Psoas muscle (tissue), 8 donors: ENCODE data around the gene LRRC2. TPM values are rescaled to one million over a fixed set of nuclear protein-coding genes. Genes with fewer than 3 reads are reported as not detected.

Experiments
- ATAC-seq, 4 donors: fragments of 200-7000 bp; cut with Tn5 transposase; one replicate each; pipeline ENCODE4 v1.9.1; 2020; ENCODE audit warnings: moderate library complexity in 3 of 4, mild to moderate bottlenecking in 2 of 4
- DNase-seq, 2 donors: peaks; one replicate each; pipeline ENCODE4 v3.0.0-alpha.2; 2020
- H3K27ac ChIP-seq: fragments of 200-600 bp; one replicate; pipeline ENCODE4 v1.8.0; 2022
- H3K27me3 ChIP-seq, 3 donors: fragments of 200-600 bp in 1 of 3; one replicate each; pipeline versions ENCODE4 v1.6.1 to v1.8.0; 2013 to 2022; ENCODE audit warnings: low read length in 2 of 3, mild to moderate bottlenecking in 2 of 3, moderate library complexity in 1 of 3; ENCODE audit not compliant: insufficient read depth in 3 of 3
- H3K36me3 ChIP-seq, 2 donors: fragments of 200-600 bp in 1 of 2; one replicate each; pipeline versions ENCODE4 v1.6.1 to v1.8.0; 2013 to 2022; ENCODE audit warnings: low read depth in 1 of 2, mild to moderate bottlenecking in 1 of 2, moderate library complexity in 1 of 2; ENCODE audit not compliant: insufficient read depth in 1 of 2
- H3K4me1 ChIP-seq: fragments of 200-600 bp; one replicate; pipeline ENCODE4 v1.8.0; 2022
- H3K4me3 ChIP-seq: fragments of 200-600 bp; one replicate; pipeline ENCODE4 v1.8.0; 2022; ENCODE audit warnings: mild to moderate bottlenecking
- H3K9me3 ChIP-seq: fragments of 200-600 bp; one replicate; pipeline ENCODE4 v1.8.0; 2022
- CTCF ChIP-seq: fragments of 200-600 bp; IDR thresholded peaks from one replicate; pipeline ENCODE4 v1.8.0; 2022; ENCODE audit warnings: antibody characterized with exemption
- WGBS, 3 donors: extraction: QIAGEN DNeasy Blood & Tissue Kit; methylation state at CpG; one replicate each; pipeline versions ENCODE4 v1.1.6 to v1.1.7; 2013; 5-methylcytosine and 5-hydroxymethylcytosine counted together
- intact Hi-C, 2 donors: fragments of 100-400 bp; cut with DNase I; formaldehyde crosslinking; loops; one replicate each; pipeline versions ENCODE4 v1.11.0 to v1.14.2; 2022
- polyA plus RNA-seq, 3 donors: library from polyadenylated mRNA; stranded (reverse); fragments of 200-250 nt; gene quantifications; one replicate each; pipeline ENCODE4 v1.2.3, GENCODE V29; 2013
- total RNA-seq, 4 donors: library from RNA; stranded (reverse); fragmentation: NEBNext Ultra II Directional in 2 of 4; extraction: Animal tissue kit (Norgen Biotek cat#: 25700) in 2 of 4; gene quantifications; one replicate each; pipeline versions ENCODE4 v1.2.1 to v1.2.4, GENCODE V29; 2021 to 2023
- donor health status: healthy with polysubstance abuse.
- donor health status: DM: no; HTN: no; CAD: no; lungs with moderate emphysema.
- donor health status: Bipolar disorder and iron deficiency.
- donor health status: healthy.
- donor health status: DM: yes; HTN: yes; CAD: no.
- donor health status: DM: no; HTN: no; CAD: no.
- donor health status: DM: no; HTN: no; CAD: no.
- donor health status: DM: yes; HTN: yes; CAD: no.

Gene LRRC2
- total and polyA plus RNA-seq, 7 donors = 8.3 to 160 (median 65.1) TPM

- H3K36me3 ChIP-seq = peaks cover 0 to 9% of the 10 kb centered on the region in 2 donors
- no peaks in the 10 kb centered on the region for H3K9me3 ChIP-seq
- peak; percentile 66 for TF ChIP-seq CTCF
- WGBS, 3 donors = 14 to 26% (median 17%) methylated on average over 22 of the region's 22 CpGs
- no peaks in the 10 kb centered on the region for H3K27me3 ChIP-seq
- DNase-seq (peak; percentile 88 to 91), ATAC-seq (peak; percentile 88 to 94 (median 91))
- peak overlapping the region; percentile 94 for H3K27ac ChIP-seq
- peak overlapping the region; percentile 58 for H3K4me3 ChIP-seq
- intact Hi-C loops = loop anchor here (1.0 to 5.0 kb wide), 2 partner anchors 70 to 71 kb away; no protein-coding TSS in a partner anchor
- peaks cover 50% of the 10 kb centered on the region for H3K4me1 ChIP-seq
These were observed 7.7 kb downstream of the LRRC2 start for GRCh38 chr3:46558184-46559043.

GRCh38 chr3:46557814-46558183 lies 8.3 kb downstream of the LRRC2 start:
- Histone ChIP-seq H3K4me1 (peaks cover 51% of the 10 kb centered on the region), H3K4me3 (peak overlapping the region; percentile 58), H3K27ac (peak overlapping the region; percentile 94), H3K9me3 (no peaks in the 10 kb centered on the region), H3K36me3 (peaks cover 0 to 9% of the 10 kb centered on the region in 2 donors), H3K27me3 (no peaks in the 10 kb centered on the region)
- DNase-seq (no peak), ATAC-seq (peak in 3 of 4 donors; percentile 1 to 5 (median 2))
- 53 to 61% (median 58%) methylated on average over 6 of the region's 6 CpGs for WGBS, 3 donors
- TF ChIP-seq CTCF = no peak
- intact Hi-C loops = loop anchor here (1.0 to 5.0 kb wide), 2 partner anchors 69 to 70 kb away; no protein-coding TSS in a partner anchor

- DNase-seq (no peak), ATAC-seq (peak in 3 of 4 donors; percentile 41 to 62 (median 56))
- Histone ChIP-seq H3K27ac (peak overlapping the region; percentile 46), H3K4me1 (peaks cover 37% of the 10 kb centered on the region), H3K9me3 (no peaks in the 10 kb centered on the region), H3K4me3 (no peak overlapping the region), H3K36me3 (peaks cover 0 to 33% of the 10 kb centered on the region in 2 donors), H3K27me3 (no peaks in the 10 kb centered on the region)
- TF ChIP-seq CTCF = no peak
- 0% methylated on average over 1 of the region's 1 CpG for WGBS, 3 donors
- intact Hi-C loops = no loop called here
These were observed 12.9 kb downstream of the LRRC2 start for GRCh38 chr3:46553154-46553553.

- Histone ChIP-seq H3K4me3 (no peak overlapping the region), H3K9me3 (no peaks in the 10 kb centered on the region), H3K27me3 (no peaks in the 10 kb centered on the region), H3K27ac (peak overlapping the region; percentile 46), H3K4me1 (peaks cover 36% of the 10 kb centered on the region), H3K36me3 (peaks cover 0 to 27% of the 10 kb centered on the region in 2 donors)
- ATAC-seq = peak; percentile 33 to 55 (median 46)
- TF ChIP-seq CTCF = no peak
- 62 to 76% (median 67%) methylated on average over 1 of the region's 1 CpG for WGBS, 3 donors
- no peak for DNase-seq
- intact Hi-C loops = no loop called here
These were observed 13.6 kb downstream of the LRRC2 start for GRCh38 chr3:46552538-46552937.
